Neural cell (in vitro differentiated cells): Measurements from ENCODE around the gene LRTM1. TPM values are rescaled to one million over a fixed set of nuclear protein-coding genes. Genes with fewer than 3 reads are reported as not detected.
A peak's percentile ranks its signal among the peaks of the same experiment; 100 is the strongest.

Experiments
- H2AFZ ChIP-seq: fragments of 200-600, 300-800 bp; sonication (generic), shearing (Covaris generic); 2 replicates; pipeline ENCODE4 v1.6.0; 2014; ENCODE audit warnings: low read depth, mild to moderate bottlenecking, antibody characterized with exemption, low read length, moderate library complexity
- H3F3A ChIP-seq: fragments of 200-600 bp; shearing (Covaris generic); 2 replicates; pipeline ENCODE4 v1.6.1; 2016; ENCODE audit warnings: mild to moderate bottlenecking, moderate library complexity, mixed read lengths, antibody characterized with exemption, low read length; ENCODE audit not compliant: insufficient read depth, poor library complexity, severe bottlenecking
- H3K27ac ChIP-seq: fragments of 200-600, 300-800 bp; sonication (generic), shearing (Covaris generic); 2 replicates; pipeline ENCODE4 v1.5.1; 2014; ENCODE audit warnings: mild to moderate bottlenecking, low read length, moderate library complexity
- H3K27me3 ChIP-seq: fragments of 300-800, 200-600 bp; sonication (generic), shearing (Covaris generic); 2 replicates; pipeline ENCODE4 v1.6.0; 2014; ENCODE audit warnings: mild to moderate bottlenecking, low read depth, low read length, moderate library complexity; ENCODE audit not compliant: insufficient read depth
- H3K36me3 ChIP-seq: fragments of 300-800, 200-600 bp; sonication (generic), shearing (Covaris generic); 2 replicates; pipeline ENCODE4 v1.5.1; 2014; ENCODE audit warnings: mild to moderate bottlenecking, antibody characterized with exemption, low read length, moderate library complexity; ENCODE audit not compliant: insufficient read depth
- H3K4me2 ChIP-seq: fragments of 300-800, 200-600 bp; sonication (generic), shearing (Covaris generic); 2 replicates; pipeline ENCODE4 v1.6.0; 2014; ENCODE audit warnings: mild to moderate bottlenecking, low read length
- H3K4me3 ChIP-seq: fragments of 300-800, 200-600 bp; sonication (generic), shearing (Covaris generic); 2 replicates; pipeline ENCODE4 v1.5.1; 2014; ENCODE audit warnings: mild to moderate bottlenecking, low read length, moderate library complexity
- H3K79me2 ChIP-seq: fragments of 200-600 bp; shearing (Covaris generic); replicated peaks from 2 replicates; pipeline ENCODE4 v1.6.0; 2014; ENCODE audit warnings: mild to moderate bottlenecking, low read length, moderate library complexity; ENCODE audit not compliant: insufficient read depth
- H3K9ac ChIP-seq: fragments of 300-800, 200-600 bp; sonication (generic), shearing (Covaris generic); 2 replicates; pipeline ENCODE4 v1.6.1; 2016; ENCODE audit warnings: mild to moderate bottlenecking, low read length, mixed read lengths
- H3K9me2 ChIP-seq: fragments of 200-600 bp; shearing (Covaris generic); 2 replicates; pipeline ENCODE4 v1.6.1; 2016; ENCODE audit warnings: mild to moderate bottlenecking, low read length, mixed read lengths; ENCODE audit not compliant: insufficient read depth
- H3K9me3 ChIP-seq: fragments of 200-600, 300-800 bp; sonication (generic), shearing (Covaris generic); 2 replicates; pipeline ENCODE4 v1.6.1; 2016; ENCODE audit warnings: mild to moderate bottlenecking, mixed run types, low read length, moderate library complexity, mixed read lengths
- H4K20me1 ChIP-seq: fragments of 200-600 bp; shearing (Covaris generic); 2 replicates; pipeline ENCODE4 v1.6.1; 2016; ENCODE audit warnings: mild to moderate bottlenecking, mixed run types; ENCODE audit not compliant: insufficient read depth
- EP300 ChIP-seq: fragments of 450-650 bp; conservative IDR thresholded peaks from 2 replicates; pipeline ENCODE4 v1.6.1; 2014; ENCODE audit warnings: antibody characterized with exemption, mild to moderate bottlenecking, moderate library complexity; ENCODE audit not compliant: poor library complexity, severe bottlenecking
- EZH2 ChIP-seq: fragments of 200-600, 300-800 bp; shearing (Covaris generic), sonication (generic); IDR thresholded peaks from 2 replicates; pipeline ENCODE4 v1.6.1; 2014; ENCODE audit warnings: antibody characterized with exemption, low read length, borderline replicate concordance, mild to moderate bottlenecking; ENCODE audit not compliant: insufficient read depth, poor library complexity, severe bottlenecking
- MXI1 ChIP-seq: fragments of 450-650 bp; conservative IDR thresholded peaks from 2 replicates; pipeline ENCODE4 v1.6.1; 2014; ENCODE audit warnings: antibody characterized with exemption, mild to moderate bottlenecking; ENCODE audit not compliant: poor library complexity, severe bottlenecking
- POLR2AphosphoS5 ChIP-seq: IDR thresholded peaks from 2 replicates; pipeline ENCODE4 v1.6.1; 2012
- RAD21 ChIP-seq: fragments of 450-650 bp; conservative IDR thresholded peaks from 2 replicates; pipeline ENCODE4 v1.6.1; 2014; ENCODE audit warnings: antibody characterized with exemption, mild to moderate bottlenecking, moderate library complexity
- SMC3 ChIP-seq: fragments of 450-650 bp; conservative IDR thresholded peaks from 2 replicates; pipeline ENCODE4 v1.6.1; 2014; ENCODE audit warnings: antibody characterized with exemption, mild to moderate bottlenecking, moderate library complexity; ENCODE audit not compliant: poor library complexity
- TAF1 ChIP-seq: IDR thresholded peaks from 2 replicates; pipeline ENCODE4 v1.6.1; 2012; ENCODE audit warnings: low read depth
- polyA plus RNA-seq: library from polyadenylated mRNA; depleted of rRNA; stranded (reverse); fragments of >200 nt; gene quantifications from 2 replicates; pipeline ENCODE4 v1.2.3, GENCODE V29; 2014
- TF ChIP-seq, protein P1 (sequence below): fragments of 450-650 bp; IDR thresholded peaks from 2 replicates; pipeline ENCODE4 v1.5.1; 2014; ENCODE audit warnings: antibody characterized with exemption, mild to moderate bottlenecking, moderate library complexity; ENCODE audit not compliant: poor library complexity, severe bottlenecking
- TF ChIP-seq, protein P2 (sequence below): IDR thresholded peaks from 2 replicates; pipeline ENCODE4 v1.6.1; 2012; ENCODE audit warnings: borderline replicate concordance

LRTM1 gene
- polyA plus RNA-seq, 1 donor from 2014 or later, result not detected

DNA sequence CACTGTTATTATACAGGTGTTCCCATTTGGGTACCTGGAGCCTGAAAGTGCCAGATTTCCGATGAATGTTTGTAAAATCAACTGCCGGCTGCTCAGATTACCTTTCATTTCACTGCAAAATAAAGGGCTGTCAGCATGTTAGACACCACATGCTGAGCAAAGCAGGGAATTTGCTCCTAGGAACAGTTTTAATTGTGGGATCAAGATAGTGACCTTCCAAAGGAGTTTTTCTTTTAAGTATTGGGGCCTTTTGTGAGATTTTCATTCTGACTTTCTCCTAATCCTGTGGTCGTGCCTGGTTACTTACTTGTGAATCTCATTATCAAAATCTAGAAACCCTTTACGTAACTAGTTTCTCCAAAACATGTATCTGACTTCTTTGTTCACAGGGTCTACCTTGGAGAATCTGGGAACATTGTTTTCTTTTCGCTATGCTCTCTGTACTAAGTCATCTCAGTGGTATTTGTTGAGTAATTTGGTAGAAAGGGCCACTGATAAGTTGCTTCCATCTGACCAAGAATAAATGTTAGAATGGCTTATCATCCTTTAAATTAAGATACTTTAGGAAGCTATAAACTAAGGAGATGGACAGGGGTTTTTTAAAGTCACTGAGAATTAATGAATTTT lies 40.8 kb upstream of the LRTM1 start:
- H3K9me3 ChIP-seq, result no peaks in the 10 kb centered on the region
- H3K79me2 ChIP-seq, result no peaks in the 10 kb centered on the region
- no peak overlapping the region for H3K4me2 ChIP-seq
- no peaks in the 10 kb centered on the region for H3F3A ChIP-seq
- no peak overlapping the region for H2AFZ ChIP-seq
- no peak overlapping the region for H3K27ac ChIP-seq
- no peaks in the 10 kb centered on the region for H3K36me3 ChIP-seq
- TF ChIP-seq POLR2AphosphoS5, result peak; percentile 25
- TF ChIP-seq, protein P1, sequence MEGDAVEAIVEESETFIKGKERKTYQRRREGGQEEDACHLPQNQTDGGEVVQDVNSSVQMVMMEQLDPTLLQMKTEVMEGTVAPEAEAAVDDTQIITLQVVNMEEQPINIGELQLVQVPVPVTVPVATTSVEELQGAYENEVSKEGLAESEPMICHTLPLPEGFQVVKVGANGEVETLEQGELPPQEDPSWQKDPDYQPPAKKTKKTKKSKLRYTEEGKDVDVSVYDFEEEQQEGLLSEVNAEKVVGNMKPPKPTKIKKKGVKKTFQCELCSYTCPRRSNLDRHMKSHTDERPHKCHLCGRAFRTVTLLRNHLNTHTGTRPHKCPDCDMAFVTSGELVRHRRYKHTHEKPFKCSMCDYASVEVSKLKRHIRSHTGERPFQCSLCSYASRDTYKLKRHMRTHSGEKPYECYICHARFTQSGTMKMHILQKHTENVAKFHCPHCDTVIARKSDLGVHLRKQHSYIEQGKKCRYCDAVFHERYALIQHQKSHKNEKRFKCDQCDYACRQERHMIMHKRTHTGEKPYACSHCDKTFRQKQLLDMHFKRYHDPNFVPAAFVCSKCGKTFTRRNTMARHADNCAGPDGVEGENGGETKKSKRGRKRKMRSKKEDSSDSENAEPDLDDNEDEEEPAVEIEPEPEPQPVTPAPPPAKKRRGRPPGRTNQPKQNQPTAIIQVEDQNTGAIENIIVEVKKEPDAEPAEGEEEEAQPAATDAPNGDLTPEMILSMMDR, result no peak
- no peak for TF ChIP-seq EP300
- TF ChIP-seq, protein P2, sequence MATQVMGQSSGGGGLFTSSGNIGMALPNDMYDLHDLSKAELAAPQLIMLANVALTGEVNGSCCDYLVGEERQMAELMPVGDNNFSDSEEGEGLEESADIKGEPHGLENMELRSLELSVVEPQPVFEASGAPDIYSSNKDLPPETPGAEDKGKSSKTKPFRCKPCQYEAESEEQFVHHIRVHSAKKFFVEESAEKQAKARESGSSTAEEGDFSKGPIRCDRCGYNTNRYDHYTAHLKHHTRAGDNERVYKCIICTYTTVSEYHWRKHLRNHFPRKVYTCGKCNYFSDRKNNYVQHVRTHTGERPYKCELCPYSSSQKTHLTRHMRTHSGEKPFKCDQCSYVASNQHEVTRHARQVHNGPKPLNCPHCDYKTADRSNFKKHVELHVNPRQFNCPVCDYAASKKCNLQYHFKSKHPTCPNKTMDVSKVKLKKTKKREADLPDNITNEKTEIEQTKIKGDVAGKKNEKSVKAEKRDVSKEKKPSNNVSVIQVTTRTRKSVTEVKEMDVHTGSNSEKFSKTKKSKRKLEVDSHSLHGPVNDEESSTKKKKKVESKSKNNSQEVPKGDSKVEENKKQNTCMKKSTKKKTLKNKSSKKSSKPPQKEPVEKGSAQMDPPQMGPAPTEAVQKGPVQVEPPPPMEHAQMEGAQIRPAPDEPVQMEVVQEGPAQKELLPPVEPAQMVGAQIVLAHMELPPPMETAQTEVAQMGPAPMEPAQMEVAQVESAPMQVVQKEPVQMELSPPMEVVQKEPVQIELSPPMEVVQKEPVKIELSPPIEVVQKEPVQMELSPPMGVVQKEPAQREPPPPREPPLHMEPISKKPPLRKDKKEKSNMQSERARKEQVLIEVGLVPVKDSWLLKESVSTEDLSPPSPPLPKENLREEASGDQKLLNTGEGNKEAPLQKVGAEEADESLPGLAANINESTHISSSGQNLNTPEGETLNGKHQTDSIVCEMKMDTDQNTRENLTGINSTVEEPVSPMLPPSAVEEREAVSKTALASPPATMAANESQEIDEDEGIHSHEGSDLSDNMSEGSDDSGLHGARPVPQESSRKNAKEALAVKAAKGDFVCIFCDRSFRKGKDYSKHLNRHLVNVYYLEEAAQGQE, result peak; percentile 34
- no peak for TF ChIP-seq EZH2
- TF ChIP-seq RAD21, result no peak
- TF ChIP-seq TAF1, result no peak
- TF ChIP-seq MXI1, result no peak
- no peak for TF ChIP-seq SMC3
- H3K27me3 ChIP-seq, result no peaks in the 10 kb centered on the region
- no peaks in the 10 kb centered on the region for H3K9me2 ChIP-seq
- no peak overlapping the region for H3K4me3 ChIP-seq
- no peak overlapping the region for H3K9ac ChIP-seq
- no peaks in the 10 kb centered on the region for H4K20me1 ChIP-seq

DNA sequence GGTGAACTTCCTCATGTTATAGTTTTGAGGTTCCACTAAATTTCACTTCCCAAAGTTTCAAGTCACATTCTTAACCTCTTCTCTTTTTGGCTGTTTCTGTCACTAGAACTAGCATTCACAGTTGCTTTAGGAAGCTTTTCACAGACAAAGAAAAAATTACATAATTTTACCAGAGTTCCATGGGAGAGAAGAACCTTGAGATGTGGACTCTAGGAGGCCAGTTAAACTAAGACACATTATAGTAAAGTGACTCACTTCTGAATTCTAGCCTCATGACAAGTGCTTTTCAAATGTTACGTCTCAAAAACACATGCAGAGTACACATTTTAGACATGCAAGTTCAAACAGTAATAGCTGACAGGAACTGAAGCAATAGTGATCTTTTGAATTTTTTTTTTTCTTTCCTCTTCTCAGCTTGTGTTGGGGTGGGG lies 39.9 kb upstream of the LRTM1 start:
- no peak overlapping the region for H2AFZ ChIP-seq
- H3K79me2 ChIP-seq, result no peaks in the 10 kb centered on the region
- no peaks in the 10 kb centered on the region for H3K9me3 ChIP-seq
- H3K36me3 ChIP-seq, result no peaks in the 10 kb centered on the region
- TF ChIP-seq EZH2 (no peak), POLR2AphosphoS5 (no peak), TAF1 (no peak), RAD21 (no peak), EP300 (no peak), MXI1 (no peak), SMC3 (no peak)
- TF ChIP-seq, protein P1, result no peak
- TF ChIP-seq, protein P2, result no peak
- no peaks in the 10 kb centered on the region for H3K27me3 ChIP-seq
- no peaks in the 10 kb centered on the region for H3K9me2 ChIP-seq
- H3K27ac ChIP-seq, result no peak overlapping the region
- no peaks in the 10 kb centered on the region for H3F3A ChIP-seq
- no peak overlapping the region for H3K9ac ChIP-seq
- H3K4me3 ChIP-seq, result no peak overlapping the region
- no peaks in the 10 kb centered on the region for H4K20me1 ChIP-seq
- H3K4me2 ChIP-seq, result no peak overlapping the region
